CD4-positive, alpha-beta T cell treated with Interleukin-2 at 100 ng/mL for 4 hours (primary cell): ENCODE results near the gene SNAP23.
A peak's percentile ranks its signal among the peaks of the same experiment; 100 is the strongest.
"Not testable (repeated sequence)": the region's sequence is repeated elsewhere in the genome, so short reads cannot be mapped to it uniquely, and the experiment has no call there.

Source experiments
- DNase-seq: peaks from one replicate; pipeline ENCODE4 v3.0.0-alpha.2; 2020; ENCODE audit warnings: low spot score

The SNAP23 gene

GRCh38 chr15:42498212-42499068 is 3.0 kb downstream of the SNAP23 start:
- no peak for DNase-seq

- no peak for DNase-seq
Measured at GRCh38 chr15:42499858-42500609, 4.6 kb downstream of the SNAP23 start.

GRCh38 chr15:42502477-42502876 is 7.0 kb downstream of the SNAP23 start:
- no peak for DNase-seq

- no peak for DNase-seq
Measured at GRCh38 chr15:42503825-42504224, 8.4 kb downstream of the SNAP23 start.

- DNase-seq, result no peak
Measured at GRCh38 chr15:42504631-42505030, 9.2 kb downstream of the SNAP23 start.

GRCh38 chr15:42507514-42507913 is 12.1 kb downstream of the SNAP23 start:
- no peak for DNase-seq

DNA sequence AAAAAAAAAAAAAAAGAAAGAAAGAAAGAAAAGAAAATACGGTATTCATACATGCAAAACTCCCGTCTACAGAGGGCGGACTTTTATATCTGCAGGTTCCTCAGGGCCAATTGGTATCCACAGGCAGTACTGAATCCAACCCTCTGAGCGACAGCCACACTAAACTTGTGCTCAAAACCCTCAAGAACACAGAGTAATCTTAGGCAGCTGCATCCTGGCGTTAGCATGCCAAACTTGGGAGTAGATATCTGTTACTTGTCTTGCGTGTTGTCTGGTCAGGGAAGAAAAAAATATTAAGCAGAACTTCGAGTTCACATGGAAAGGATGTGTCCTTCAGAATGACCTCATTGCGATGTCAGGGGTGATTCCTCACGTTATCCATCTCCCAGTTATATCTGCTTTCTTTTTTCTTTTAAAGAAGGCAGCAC is 12.8 kb downstream of the SNAP23 start:
- DNase-seq, result no peak

- no peak for DNase-seq
Measured at GRCh38 chr15:42510258-42511006, 15.0 kb downstream of the SNAP23 start.

DNA sequence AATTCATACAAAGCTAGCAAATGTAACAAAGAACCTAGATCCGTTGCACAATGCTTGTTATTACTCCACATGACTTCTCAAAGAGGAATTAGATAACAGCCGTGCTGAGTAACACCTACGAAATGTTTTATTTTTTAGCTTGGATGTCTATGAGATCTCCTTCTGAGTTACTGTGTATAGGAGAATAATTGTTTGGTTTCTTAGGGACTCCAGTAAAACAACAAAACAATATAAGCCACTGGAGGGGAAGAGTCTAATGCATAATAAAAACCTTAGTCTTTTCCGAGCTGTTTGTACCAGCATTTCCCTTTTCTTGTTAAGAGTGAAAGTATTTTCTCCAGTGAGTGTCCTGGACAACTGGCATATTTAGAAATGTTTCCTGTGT is 15.6 kb downstream of the SNAP23 start:
- DNase-seq, result no peak

- no peak for DNase-seq
Measured at GRCh38 chr15:42523331-42523730, 27.9 kb downstream of the SNAP23 start.

DNA sequence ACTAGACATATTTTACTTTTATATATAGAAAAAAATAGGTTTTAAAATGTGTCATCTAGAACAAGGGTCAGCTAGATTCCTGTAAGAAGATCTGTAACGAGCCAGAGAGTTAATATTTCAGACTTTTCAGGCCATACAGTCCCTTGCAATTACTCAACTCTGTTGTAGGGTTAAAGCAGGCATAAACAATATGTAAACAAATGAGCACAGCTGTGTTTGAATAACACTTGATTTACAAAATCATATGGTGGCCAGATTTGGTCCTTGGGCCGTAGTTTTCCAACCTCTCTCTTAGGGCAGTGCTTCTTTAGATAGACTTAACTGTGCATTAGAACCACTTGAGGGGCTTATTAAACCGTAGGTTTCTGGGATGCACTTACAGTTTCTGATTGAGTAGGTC is 33.5 kb downstream of the SNAP23 start:
- no peak for DNase-seq

DNA sequence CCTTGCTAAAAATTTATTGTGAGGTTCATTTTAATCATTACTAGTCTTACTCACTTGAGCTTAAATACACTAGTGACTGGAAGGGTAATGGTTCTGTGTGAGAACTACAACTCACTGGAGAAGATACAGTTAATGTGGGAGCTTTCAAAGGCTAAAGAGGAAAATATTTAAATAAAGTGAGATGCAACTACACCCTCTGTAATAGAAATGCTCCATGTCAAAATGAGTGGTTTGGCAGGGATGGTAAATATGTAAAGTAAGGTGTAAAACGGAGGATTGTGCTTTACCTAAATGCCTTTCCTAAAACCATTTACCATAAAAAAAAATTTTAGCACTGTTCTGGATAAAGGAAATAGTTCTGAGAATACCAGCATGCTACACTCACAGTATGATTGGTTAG is 37.8 kb downstream of the SNAP23 start:
- no peak for DNase-seq

GRCh38 chr15:42544853-42545629 is 49.6 kb downstream of the SNAP23 start:
- no peak for DNase-seq

- DNase-seq, result no peak
Measured at GRCh38 chr15:42547918-42548248, 52.4 kb downstream of the SNAP23 start.

DNA sequence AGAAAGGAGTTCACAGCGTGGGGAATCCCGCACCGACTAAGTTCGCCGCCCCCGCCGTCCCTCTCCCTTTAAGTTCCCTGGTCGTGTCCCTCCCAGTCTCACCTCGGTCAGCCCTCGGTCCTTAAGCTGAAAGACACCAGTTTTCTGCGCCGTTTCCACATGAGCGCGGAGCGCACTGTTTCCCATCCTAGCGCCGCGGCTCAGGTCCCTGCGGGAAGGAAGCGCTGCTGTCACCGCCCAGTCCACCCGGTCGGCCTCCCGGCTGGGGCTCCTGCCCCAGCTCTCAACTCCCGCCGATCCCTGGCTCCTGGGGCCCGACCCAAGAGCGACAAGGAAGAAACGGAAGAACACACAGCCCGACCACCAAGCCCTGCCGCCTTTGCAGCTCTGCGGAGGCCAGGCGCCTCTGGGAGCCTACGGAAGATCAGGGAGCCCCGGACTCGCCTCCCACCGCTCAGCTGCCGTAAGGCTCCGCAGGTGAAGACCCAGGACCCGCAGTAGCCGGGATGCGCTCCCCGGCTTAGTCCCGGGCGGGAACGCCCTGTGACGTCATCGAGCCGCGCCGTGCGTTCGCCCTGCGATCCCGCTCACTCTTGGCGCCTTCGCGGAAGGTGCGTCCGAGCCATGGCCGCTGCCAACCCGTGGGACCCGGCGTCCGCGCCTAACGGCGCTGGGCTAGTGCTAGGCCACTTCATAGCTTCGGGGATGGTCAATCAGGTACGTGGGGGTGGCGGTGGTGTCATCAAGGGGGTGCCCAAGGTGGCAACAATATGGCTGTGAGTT is 53.0 kb downstream of the SNAP23 start, which contains the start of the genes HAUS2 and LRRC57:
Gene HAUS2, plus strand, starts transcription at position 590 of the 783 bp plus-strand sequence. Its CDS starts 35 bp downstream, at position 625.
Gene LRRC57, minus strand, starts transcription at position 545 of the 783 bp plus-strand sequence. Its CDS starts 359 bp downstream, at position 186.
- DNase-seq, result peak; percentile 82

DNA sequence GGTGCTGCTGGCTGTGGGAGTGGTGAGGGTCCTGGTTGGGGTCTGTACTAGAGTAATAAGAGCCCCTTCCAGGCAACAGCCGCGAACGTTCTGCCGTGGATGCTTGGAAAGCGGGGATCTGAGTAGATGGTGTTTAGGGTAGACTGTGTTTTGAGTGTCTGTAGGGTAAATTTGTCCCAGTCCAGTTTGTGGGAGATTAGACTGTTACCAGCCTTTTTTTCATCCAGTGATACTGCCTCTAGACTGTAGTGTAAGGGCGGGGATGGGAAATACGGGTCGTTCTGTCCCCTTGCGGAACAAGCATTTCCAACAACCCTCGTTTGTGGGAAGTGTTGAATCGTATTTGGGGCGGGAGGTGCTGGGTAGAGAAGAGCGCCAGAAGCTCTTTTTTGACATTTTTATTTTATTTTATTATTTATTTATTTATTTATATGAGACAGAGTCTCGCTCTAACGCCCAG is 53.6 kb downstream of the SNAP23 start:
- peak; percentile 18 for DNase-seq

DNA sequence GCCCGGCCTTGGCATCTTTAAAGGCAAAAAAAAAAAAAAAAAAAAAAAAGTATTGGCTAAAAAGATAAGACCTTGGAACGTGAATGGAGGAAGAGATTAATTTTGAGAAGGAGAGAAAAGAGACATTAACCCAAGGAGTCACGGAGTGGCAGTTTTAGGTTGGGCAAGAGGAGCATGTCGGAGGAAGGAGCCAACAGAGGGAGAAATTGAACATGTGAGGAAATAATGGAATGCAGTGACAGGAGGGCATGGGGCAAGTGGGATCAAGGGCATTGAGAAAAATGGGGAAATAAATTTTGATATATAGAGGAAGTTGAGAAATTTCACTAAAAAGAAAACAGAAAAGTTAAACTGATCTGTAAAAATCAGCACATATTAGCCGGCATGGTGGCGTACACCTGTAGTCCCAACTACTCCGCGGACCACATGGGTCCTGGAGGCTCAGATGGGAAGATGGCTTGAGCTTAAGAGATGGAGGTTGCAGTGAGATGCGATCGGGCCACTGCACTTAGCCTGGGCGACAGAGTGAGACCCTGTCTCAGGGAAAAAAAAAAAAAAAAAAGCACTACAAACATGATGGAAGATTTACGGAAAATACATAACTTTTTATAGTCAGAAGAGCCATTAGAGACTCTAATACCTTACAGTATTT is 54.4 kb downstream of the SNAP23 start:
- no peak for DNase-seq

GRCh38 chr15:42553554-42553953 is 58.1 kb downstream of the SNAP23 start:
- DNase-seq, result no peak

GRCh38 chr15:42556550-42557207 is 61.2 kb downstream of the SNAP23 start:
- not testable (repeated sequence) for DNase-seq

- no peak for DNase-seq
Measured at GRCh38 chr15:42558739-42559138, 63.3 kb downstream of the SNAP23 start.
